ENCODE data around the gene PPP3CB. TPM values are rescaled to one million over a fixed set of nuclear protein-coding genes. Genes with fewer than 3 reads are reported as not detected.

Gene PPP3CB
- total RNA-seq (2021) = 28.8 and 34.0 TPM in 2 replicates
- percentile 84 among the genes with signal in this experiment for Bru-seq, nascent RNA
- percentile 86 among the genes with signal in this experiment for BruChase-seq, experiment 1, labeled RNA remaining after a 2-hour chase
- percentile 75 among the genes with signal in this experiment for BruChase-seq, experiment 2, labeled RNA remaining after a 6-hour chase
- long read RNA-seq, transcript PPP3CB-201 (12 exons, 2,418 nt) = major isoform, 7 of 26 reads
- long read RNA-seq, partial matches to known transcripts = 8 of 26 reads
- long read RNA-seq, other reads (novel, unspliced or antisense) = 9 of 26 reads

DNA sequence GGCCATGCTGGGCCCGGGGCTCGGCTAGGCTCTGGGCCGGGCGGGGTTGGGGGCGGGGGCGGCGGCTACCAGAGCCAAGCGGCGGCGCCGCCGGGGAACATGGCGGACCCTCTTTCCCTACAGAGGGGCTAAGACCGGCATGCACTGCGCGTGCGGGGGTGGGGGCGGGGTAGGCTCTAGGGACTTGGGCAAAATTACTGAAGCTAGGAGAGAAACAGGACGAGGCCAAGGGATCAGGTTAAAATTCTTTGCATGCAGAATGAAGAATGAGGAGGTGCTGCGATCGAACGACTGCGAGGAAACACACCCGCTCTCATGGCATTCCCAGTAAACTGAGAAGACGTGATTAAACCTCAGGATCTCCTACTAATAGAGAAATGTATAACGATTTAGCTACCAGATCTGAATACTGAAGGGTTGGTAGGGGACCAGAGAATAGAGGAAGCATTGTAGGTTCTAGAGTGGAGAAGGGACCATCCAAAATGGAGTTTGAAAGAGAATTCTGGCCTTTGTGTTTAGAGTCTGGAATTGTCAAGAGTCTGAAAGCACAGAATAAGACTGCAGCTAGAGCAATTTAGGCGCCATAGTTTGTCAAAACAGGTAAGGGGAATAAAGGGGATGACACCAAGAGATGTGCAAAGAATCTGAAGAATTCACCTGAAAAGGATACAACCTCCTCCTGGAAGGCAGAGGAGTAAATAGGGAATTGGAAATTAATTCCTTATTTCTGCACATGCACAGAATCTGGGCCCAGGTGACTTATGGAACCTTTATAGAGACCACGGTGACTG lies at the start of gene PPP3CB:
Gene PPP3CB (minus strand): TSS at position 141 of the 791 bp plus-strand sequence. CDS start 135 bp downstream, at position 6.
- Histone ChIP-seq H3K4me2 (peak within 1 kb of the TSS; percentile 95), H3K27me3 (ENCODE audit: insufficient read depth, low read depth) (no peaks in the 10 kb centered on the region), H3K9me3 (ENCODE audit: insufficient read depth, low read depth) (no peaks in the 10 kb centered on the region), H3K36me3 (ENCODE audit: low read depth) (no peaks in the 10 kb centered on the region), H4K20me1 (ENCODE audit: insufficient read depth) (no peaks in the 10 kb centered on the region), H3F3A (ENCODE audit: insufficient read depth, low read depth) (peaks cover 34% of the 10 kb centered on the region), H3K27ac (peak within 1 kb of the TSS; percentile 77), H3K4me3 (peak within 1 kb of the TSS; percentile 87), H3K4me1 (replicated peaks; ENCODE audit: insufficient read depth) (peaks cover 32% of the 10 kb centered on the region), H3K9me2 (ENCODE audit: insufficient read depth) (no peaks in the 10 kb centered on the region), H2AFZ (peak within 1 kb of the TSS; percentile 80), H3K79me2 (ENCODE audit: low read depth) (peaks cover 39% of the 10 kb centered on the region)
- no peak for TF ChIP-seq EZH2 (IDR thresholded peaks at IDR 0.05; ENCODE audit: low read depth)
- TF ChIP-seq, protein P1, sequence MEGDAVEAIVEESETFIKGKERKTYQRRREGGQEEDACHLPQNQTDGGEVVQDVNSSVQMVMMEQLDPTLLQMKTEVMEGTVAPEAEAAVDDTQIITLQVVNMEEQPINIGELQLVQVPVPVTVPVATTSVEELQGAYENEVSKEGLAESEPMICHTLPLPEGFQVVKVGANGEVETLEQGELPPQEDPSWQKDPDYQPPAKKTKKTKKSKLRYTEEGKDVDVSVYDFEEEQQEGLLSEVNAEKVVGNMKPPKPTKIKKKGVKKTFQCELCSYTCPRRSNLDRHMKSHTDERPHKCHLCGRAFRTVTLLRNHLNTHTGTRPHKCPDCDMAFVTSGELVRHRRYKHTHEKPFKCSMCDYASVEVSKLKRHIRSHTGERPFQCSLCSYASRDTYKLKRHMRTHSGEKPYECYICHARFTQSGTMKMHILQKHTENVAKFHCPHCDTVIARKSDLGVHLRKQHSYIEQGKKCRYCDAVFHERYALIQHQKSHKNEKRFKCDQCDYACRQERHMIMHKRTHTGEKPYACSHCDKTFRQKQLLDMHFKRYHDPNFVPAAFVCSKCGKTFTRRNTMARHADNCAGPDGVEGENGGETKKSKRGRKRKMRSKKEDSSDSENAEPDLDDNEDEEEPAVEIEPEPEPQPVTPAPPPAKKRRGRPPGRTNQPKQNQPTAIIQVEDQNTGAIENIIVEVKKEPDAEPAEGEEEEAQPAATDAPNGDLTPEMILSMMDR (conservative IDR thresholded peaks at IDR 0.05) = no peak
- ChIA-PET POLR2A (ENCODE audit: unreplicated experiment) (interaction anchor here (0.5 to 1.0 kb wide), 17 partner anchors 14 to 286 kb away, joined by 3 to 20 read pairs (median 6); partner anchors contain the start of genes ANXA7, CFAP70, CHCHD1 and DNAJC9), CTCF (interaction anchor here (0.6 kb wide), 3 partner anchors 122 to 1014 kb away, joined by 10 to 15 read pairs (median 13); no protein-coding TSS in a partner anchor)
- TSS peak; percentile 84 for BruUV-seq (replicated peaks)
- intact Hi-C loops (cut with micrococcal nuclease; ENCODE audit: unreplicated experiment) = loop anchor here (1.0 kb wide), 2 partner anchors 84 to 244 kb away; partner anchors contain the start of gene MRPS16
- peak in 1 of 2 experiments; percentile 89 for DNase-seq

DNA sequence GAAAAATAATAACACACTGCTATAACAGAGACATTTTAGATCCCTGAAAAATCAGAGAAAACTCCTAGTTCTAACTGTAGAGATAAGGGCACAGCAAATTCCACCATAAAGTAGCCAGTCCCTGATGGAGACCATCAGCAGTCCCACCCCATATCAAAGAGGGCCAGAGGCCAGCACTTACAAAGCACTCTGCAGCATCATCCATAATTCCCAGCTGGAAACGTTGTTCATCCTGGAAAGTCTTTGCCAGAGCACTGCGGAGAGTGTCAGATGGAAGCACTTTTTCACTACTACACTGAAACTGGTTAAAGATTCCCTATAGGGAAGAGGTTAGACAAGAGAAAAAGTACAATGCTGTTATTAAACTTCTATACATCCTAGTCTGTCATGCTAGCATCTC lies 49.5 kb upstream of the PPP3CB start:
- ChIA-PET POLR2A (ENCODE audit: unreplicated experiment) (interaction anchor here (0.6 kb wide), 1 partner anchor 46 kb away, joined by 9 read pairs; the partner anchor contains the start of gene USP54), CTCF (interaction anchor here (0.6 kb wide), 1 partner anchor 223 kb away, joined by 3 read pairs; no protein-coding TSS in a partner anchor)
- no peaks in the 10 kb centered on the region for H3K9me2 ChIP-seq (ENCODE audit: insufficient read depth)
- no peaks in the 10 kb centered on the region for H3K4me1 ChIP-seq (replicated peaks; ENCODE audit: insufficient read depth)
- H3K4me3 ChIP-seq = no peak overlapping the region
- intact Hi-C loops (cut with micrococcal nuclease; ENCODE audit: unreplicated experiment) = no loop called here
- H3K27me3 ChIP-seq (ENCODE audit: insufficient read depth, low read depth) = no peaks in the 10 kb centered on the region
- no peaks in the 10 kb centered on the region for H4K20me1 ChIP-seq (ENCODE audit: insufficient read depth)
- no peak overlapping the region for H3K27ac ChIP-seq
- H2AFZ ChIP-seq = no peak overlapping the region
- H3K36me3 ChIP-seq (ENCODE audit: low read depth) = no peaks in the 10 kb centered on the region
- no peak for DNase-seq
- no peaks in the 10 kb centered on the region for H3F3A ChIP-seq (ENCODE audit: insufficient read depth, low read depth)
- H3K9me3 ChIP-seq (ENCODE audit: insufficient read depth, low read depth) = no peaks in the 10 kb centered on the region
- no TSS peak for BruUV-seq (replicated peaks)
- TF ChIP-seq, protein P1 (conservative IDR thresholded peaks at IDR 0.05) = no peak
- TF ChIP-seq EZH2 (IDR thresholded peaks at IDR 0.05; ENCODE audit: low read depth) = no peak
- no peak overlapping the region for H3K4me2 ChIP-seq
- 0 out of 2 replicates have a peak, but pooled peaks cover 2% of the 10 kb centered on the region for H3K79me2 ChIP-seq (ENCODE audit: low read depth)

DNA sequence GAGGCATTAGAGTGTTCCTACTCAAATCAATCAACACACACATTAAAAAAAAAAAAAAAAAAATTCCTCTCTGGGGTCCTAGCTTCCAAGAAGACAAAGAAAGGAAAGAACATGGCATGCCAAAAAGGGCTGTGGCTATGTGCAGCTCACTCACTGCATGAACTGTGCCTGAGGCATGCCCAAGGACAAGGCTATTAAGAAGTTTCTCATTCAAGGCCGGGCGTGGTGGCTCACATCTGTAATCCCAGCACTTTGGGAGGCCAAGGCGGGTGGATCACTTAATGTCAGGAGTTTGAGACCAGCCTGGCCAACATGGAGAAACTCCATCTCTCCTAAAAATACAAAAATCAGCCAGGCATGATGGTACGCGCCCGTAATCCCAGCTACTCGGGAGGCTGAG lies 41.9 kb upstream of the PPP3CB start:
- Histone ChIP-seq H3K4me3 (no peak overlapping the region), H3K9me3 (ENCODE audit: insufficient read depth, low read depth) (no peaks in the 10 kb centered on the region), H3K36me3 (ENCODE audit: low read depth) (0 out of 2 replicates have a peak, but pooled peaks cover 3% of the 10 kb centered on the region), H2AFZ (no peak overlapping the region), H3K4me1 (replicated peaks; ENCODE audit: insufficient read depth) (no peaks in the 10 kb centered on the region), H3K27ac (no peak overlapping the region), H3K9me2 (ENCODE audit: insufficient read depth) (no peaks in the 10 kb centered on the region), H3K4me2 (no peak overlapping the region), H3F3A (ENCODE audit: insufficient read depth, low read depth) (no peaks in the 10 kb centered on the region; the same call in 1 of the 2 replicates), H4K20me1 (ENCODE audit: insufficient read depth) (no peaks in the 10 kb centered on the region), H3K79me2 (ENCODE audit: low read depth) (no peaks in the 10 kb centered on the region), H3K27me3 (ENCODE audit: insufficient read depth, low read depth) (no peaks in the 10 kb centered on the region)
- BruUV-seq (replicated peaks) = no TSS peak
- no peak for DNase-seq
- ChIA-PET POLR2A (ENCODE audit: unreplicated experiment) (interaction anchor here (0.6 to 0.7 kb wide), 2 partner anchors 67 to 234 kb away, joined by 3 read pairs; a partner anchor contains a TSS), CTCF (no interaction called here)
- intact Hi-C loops (cut with micrococcal nuclease; ENCODE audit: unreplicated experiment) = no loop called here
- no peak for TF ChIP-seq EZH2 (IDR thresholded peaks at IDR 0.05; ENCODE audit: low read depth)
- TF ChIP-seq, protein P1 (conservative IDR thresholded peaks at IDR 0.05) = no peak

Measured in PC-9 (cell line).